Prostate gland (tissue), 2 donors: ENCODE results near the gene KRTAP9-7.
"Not testable (repeated sequence)": the region's sequence is repeated elsewhere in the genome, so short reads cannot be mapped to it uniquely, and the experiment has no call there.

Experiments
- CTCF ChIP-seq, 4 experiments: fragments of 200-600 bp in 2 of 4; fragments of 450-650 bp in 2 of 4; sonication (generic) in 2 of 4; IDR thresholded peaks; 1 replicate in 3 of 4; 2 replicates in 1 of 4; pipeline ENCODE4 v1.5.1; 2016 to 2019; ENCODE audit warnings: antibody characterized with exemption in 4 of 4, mild to moderate bottlenecking in 2 of 4, moderate library complexity in 2 of 4
- POLR2A ChIP-seq: fragments of 450-650 bp; IDR thresholded peaks from one replicate; pipeline ENCODE4 v1.6.1; 2016; ENCODE audit warnings: antibody characterized with exemption, mild to moderate bottlenecking

- not testable (repeated sequence) for TF ChIP-seq CTCF (IDR thresholded peaks at IDR 0.05); POLR2A
Measured at GRCh38 chr17:41237949-41238437, 37.5 kb upstream of the KRTAP9-7 start, which contains the start of gene KRTAP9-8.
